NT2/D1 (cell line): Measurements from ENCODE around the gene ISOC1.

ENCODE experiments used
- DNase-seq: peaks from one replicate; pipeline ENCODE4 v3.0.0-alpha.2; 2011; ENCODE audit warnings: low read depth, low spot score
- H3K27me3 ChIP-seq: 2 replicates; pipeline ENCODE4 v1.6.0; 2011; ENCODE audit warnings: mild to moderate bottlenecking; ENCODE audit not compliant: insufficient read length, insufficient read depth
- H3K36me3 ChIP-seq: 2 replicates; pipeline ENCODE4 v1.6.1; 2011; ENCODE audit warnings: mild to moderate bottlenecking, low read length, mixed read lengths; ENCODE audit not compliant: insufficient read depth, insufficient read length
- H3K4me1 ChIP-seq: 2 replicates; pipeline ENCODE4 v1.5.1; 2011; ENCODE audit not compliant: insufficient read depth, insufficient read length
- H3K4me3 ChIP-seq: 2 replicates; pipeline ENCODE4 v1.5.1; 2011; ENCODE audit warnings: low read depth; ENCODE audit not compliant: insufficient read length
- H3K9ac ChIP-seq: 2 replicates; pipeline ENCODE4 v1.6.0; 2011; ENCODE audit warnings: low read depth; ENCODE audit not compliant: insufficient read length
- H3K9me3 ChIP-seq: 2 replicates; pipeline ENCODE4 v1.5.1; 2011; ENCODE audit warnings: mild to moderate bottlenecking, low read length; ENCODE audit not compliant: insufficient read depth
- SUZ12 ChIP-seq: IDR thresholded peaks from 2 replicates; pipeline ENCODE4 v1.6.1; 2011; ENCODE audit not compliant: insufficient read length, insufficient read depth; ENCODE audit errors: extremely low read depth
- YY1 ChIP-seq: IDR thresholded peaks from 2 replicates; pipeline ENCODE4 v1.6.1; 2011; ENCODE audit not compliant: insufficient read length, insufficient read depth
- ZNF274 ChIP-seq: IDR thresholded peaks from 2 replicates; pipeline ENCODE4 v1.6.1; 2011; ENCODE audit warnings: mild to moderate bottlenecking, low read depth, low read length

Gene ISOC1

DNA sequence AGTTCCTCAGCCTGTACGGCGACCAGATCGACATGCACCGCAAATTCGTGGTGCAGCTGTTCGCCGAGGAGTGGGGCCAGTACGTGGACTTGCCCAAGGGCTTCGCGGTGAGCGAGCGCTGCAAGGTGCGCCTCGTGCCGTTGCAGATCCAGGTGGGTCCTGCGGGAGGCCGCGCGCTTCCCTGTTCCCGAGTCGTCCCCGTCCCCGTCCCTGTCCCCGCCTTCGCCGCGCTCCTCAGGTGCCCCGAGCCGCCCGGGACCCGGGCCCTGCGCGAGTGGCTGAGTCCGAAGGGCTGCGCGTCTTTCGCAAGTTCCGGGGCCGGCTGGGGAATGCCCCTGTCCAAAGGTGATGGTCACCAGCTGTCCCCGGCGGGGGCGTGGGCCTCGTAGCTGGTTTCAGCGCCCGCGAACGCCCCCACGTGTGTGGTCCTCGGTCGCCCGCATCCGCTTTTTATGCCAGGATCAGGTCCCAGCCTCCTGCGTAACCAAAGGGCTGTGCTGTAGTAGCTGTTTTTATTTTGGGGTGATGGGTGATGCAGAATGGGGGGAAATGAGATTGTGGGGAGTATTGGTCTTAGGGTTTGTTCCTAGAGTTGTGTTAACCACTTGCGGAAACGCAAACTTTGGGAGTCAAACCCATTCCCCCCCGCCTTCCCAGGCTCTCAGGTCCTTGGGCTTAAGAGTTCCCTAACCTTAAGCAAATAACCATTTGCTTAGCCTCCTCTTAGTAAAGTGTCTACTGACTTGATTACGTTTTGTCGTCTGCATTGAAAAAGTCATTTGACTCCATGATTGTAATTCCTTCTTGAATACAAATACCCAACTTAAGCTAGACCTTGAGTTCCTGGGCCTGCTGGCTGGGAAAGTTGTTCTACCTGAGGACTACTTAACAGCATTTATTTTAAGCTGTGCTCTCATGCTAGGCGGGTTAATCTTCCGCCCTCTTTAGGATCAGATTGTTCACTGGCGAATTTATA lies 663 bp downstream of the ISOC1 start:
- peak; percentile 2 for DNase-seq
- Histone ChIP-seq H3K9me3 (no peaks in the 10 kb centered on the region), H3K4me1 (no peaks in the 10 kb centered on the region), H3K9ac (peak overlapping the region; percentile 96), H3K36me3 (peaks cover 5% of the 10 kb centered on the region), H3K4me3 (peak overlapping the region; percentile 93), H3K27me3 (no peaks in the 10 kb centered on the region)
- no peak for TF ChIP-seq ZNF274
- TF ChIP-seq SUZ12, result no peak
- TF ChIP-seq YY1, result no peak

- no peak for TF ChIP-seq SUZ12
- no peak overlapping the region for H3K4me3 ChIP-seq
- no peak overlapping the region for H3K9ac ChIP-seq
- DNase-seq, result no peak
- H3K36me3 ChIP-seq, result peaks cover 5% of the 10 kb centered on the region
- no peaks in the 10 kb centered on the region for H3K27me3 ChIP-seq
- H3K9me3 ChIP-seq, result no peaks in the 10 kb centered on the region
- no peaks in the 10 kb centered on the region for H3K4me1 ChIP-seq
These were observed 1.9 kb downstream of the ISOC1 start for GRCh38 chr5:129096382-129096991.

DNA sequence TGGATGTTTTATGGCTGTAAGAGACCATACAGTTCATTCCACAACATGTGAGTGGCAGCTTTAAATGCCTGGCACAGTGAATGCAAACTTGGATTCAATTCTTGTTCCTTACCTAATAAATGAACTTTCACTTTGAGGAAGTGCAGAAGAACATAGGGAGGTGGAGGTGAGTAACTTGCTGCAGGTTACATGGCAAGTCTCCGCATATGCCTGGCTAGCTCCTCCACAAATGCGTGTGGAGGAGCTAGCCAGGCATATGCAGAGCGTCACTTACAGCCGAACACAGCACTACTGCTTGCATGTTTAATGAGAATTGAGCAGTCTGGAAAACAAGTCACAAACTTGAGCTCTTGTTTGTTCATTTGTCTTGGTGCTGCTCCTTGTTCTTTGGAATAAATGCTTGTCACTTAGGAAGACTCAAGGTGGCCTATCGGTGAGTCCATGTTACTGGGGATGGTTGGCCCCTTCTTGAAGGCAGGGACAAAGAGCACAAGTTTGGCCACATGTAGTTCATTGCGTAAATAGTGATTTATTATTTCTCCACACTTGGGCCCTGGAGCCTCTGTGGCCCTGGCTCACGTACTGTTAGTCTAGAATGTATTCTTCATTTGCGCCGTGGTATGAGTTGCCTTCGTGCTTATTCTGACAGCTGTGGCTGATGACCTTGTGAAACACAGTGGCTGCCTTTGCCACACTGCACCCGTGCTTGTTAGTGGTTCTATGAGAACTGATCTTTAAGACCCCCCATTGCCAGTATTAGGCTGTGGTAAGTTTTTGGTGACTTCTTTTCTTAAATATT lies 3.1 kb downstream of the ISOC1 start:
- no peaks in the 10 kb centered on the region for H3K27me3 ChIP-seq
- H3K4me3 ChIP-seq, result no peak overlapping the region
- H3K36me3 ChIP-seq, result peaks cover 5% of the 10 kb centered on the region
- no peak overlapping the region for H3K9ac ChIP-seq
- no peaks in the 10 kb centered on the region for H3K4me1 ChIP-seq
- no peaks in the 10 kb centered on the region for H3K9me3 ChIP-seq
- no peak for TF ChIP-seq YY1
- TF ChIP-seq SUZ12, result no peak
- no peak for TF ChIP-seq ZNF274
- no peak for DNase-seq

DNA sequence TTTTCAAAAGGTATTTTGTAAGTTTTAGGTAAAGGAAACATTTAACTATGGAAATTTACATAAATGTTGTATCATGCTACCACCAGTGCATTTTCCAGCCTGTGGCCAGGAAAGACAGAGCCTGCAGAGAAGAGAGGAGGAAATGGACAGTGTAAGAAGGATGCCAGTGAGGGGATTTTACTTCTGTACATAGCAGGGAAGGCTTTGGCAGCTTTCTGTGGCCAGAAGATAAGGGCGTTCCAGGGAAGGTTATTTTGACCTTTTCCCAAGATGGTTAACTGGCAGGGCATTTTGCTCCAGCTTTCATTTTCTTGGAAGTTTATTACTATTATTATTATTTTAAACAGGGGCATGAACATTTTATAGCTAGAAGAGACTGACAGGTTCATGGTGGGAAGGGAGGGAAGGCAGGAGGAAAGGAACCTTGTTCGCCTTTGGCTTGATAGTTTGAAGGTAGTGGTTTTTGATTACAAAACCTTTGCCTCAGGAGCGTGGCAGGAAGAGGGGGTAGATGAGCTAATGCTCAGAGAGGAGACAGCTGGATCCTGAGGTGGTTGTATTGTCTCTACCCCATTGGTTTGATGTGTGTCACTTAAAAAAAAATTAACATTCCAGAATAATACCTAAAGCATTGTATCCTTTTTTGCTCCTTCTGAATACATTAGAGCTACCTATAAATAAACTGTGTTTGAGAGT lies 4.1 kb downstream of the ISOC1 start:
- Histone ChIP-seq H3K4me3 (no peak overlapping the region), H3K36me3 (peaks cover 5% of the 10 kb centered on the region), H3K27me3 (no peaks in the 10 kb centered on the region), H3K9ac (no peak overlapping the region), H3K9me3 (no peaks in the 10 kb centered on the region), H3K4me1 (no peaks in the 10 kb centered on the region)
- no peak for TF ChIP-seq SUZ12
- no peak for TF ChIP-seq YY1
- TF ChIP-seq ZNF274, result no peak
- DNase-seq, result no peak

- Histone ChIP-seq H3K36me3 (peaks cover 5% of the 10 kb centered on the region), H3K4me3 (no peak overlapping the region), H3K4me1 (no peaks in the 10 kb centered on the region), H3K27me3 (no peaks in the 10 kb centered on the region), H3K9me3 (no peaks in the 10 kb centered on the region), H3K9ac (no peak overlapping the region)
- no peak for DNase-seq
- TF ChIP-seq SUZ12 (no peak), ZNF274 (no peak), YY1 (no peak)
These were observed 4.6 kb downstream of the ISOC1 start for GRCh38 chr5:129099184-129099569.

- H3K27me3 ChIP-seq, result no peaks in the 10 kb centered on the region
- DNase-seq, result no peak
- no peak overlapping the region for H3K9ac ChIP-seq
- H3K4me1 ChIP-seq, result no peaks in the 10 kb centered on the region
- no peak for TF ChIP-seq SUZ12
- TF ChIP-seq YY1, result no peak
- no peak for TF ChIP-seq ZNF274
- peaks cover 11% of the 10 kb centered on the region for H3K36me3 ChIP-seq
- H3K9me3 ChIP-seq, result no peaks in the 10 kb centered on the region
- H3K4me3 ChIP-seq, result no peak overlapping the region
These were observed 7.2 kb downstream of the ISOC1 start for GRCh38 chr5:129101794-129102193.
